Measurements from ENCODE around the gene HSD17B8.

HSD17B8 gene

DNA sequence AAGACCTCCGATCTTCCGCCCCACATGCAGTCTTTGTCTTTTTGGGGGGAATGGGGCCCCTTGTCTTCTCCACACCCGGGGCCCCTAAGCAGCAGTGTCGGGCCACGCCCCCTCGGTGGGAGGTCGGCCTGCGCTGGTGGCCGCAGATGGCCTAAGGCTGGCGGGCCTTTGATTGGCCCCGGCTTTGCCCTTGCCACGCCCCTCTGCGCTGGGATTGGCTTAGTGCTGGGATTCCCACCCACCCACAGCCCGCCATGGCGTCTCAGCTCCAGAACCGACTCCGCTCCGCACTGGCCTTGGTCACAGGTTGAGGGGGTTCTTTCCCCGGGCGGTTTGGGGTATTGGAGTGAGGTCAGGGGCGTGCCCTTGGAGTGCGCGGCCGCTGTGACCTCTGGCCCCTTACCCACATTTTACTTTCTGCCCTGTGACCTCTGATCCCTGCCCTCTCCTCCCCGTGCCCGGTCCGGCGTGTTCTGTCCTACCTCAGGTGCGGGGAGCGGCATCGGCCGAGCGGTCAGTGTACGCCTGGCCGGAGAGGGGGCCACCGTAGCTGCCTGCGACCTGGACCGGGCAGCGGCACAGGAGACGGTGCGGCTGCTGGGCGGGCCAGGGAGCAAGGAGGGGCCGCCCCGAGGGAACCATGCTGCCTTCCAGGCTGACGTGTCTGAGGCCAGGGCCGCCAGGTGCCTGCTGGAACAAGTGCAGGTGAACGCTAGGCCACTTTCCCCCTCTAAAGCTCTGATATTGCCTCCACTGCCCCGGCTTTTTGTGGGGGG, at the start of gene HSD17B8:
Gene HSD17B8, plus strand, starts transcription at position 241 of the 776 bp plus-strand sequence. Its CDS starts 14 bp downstream, at position 255.
- peak; percentile 88 to 91 for DNase-seq

DNA sequence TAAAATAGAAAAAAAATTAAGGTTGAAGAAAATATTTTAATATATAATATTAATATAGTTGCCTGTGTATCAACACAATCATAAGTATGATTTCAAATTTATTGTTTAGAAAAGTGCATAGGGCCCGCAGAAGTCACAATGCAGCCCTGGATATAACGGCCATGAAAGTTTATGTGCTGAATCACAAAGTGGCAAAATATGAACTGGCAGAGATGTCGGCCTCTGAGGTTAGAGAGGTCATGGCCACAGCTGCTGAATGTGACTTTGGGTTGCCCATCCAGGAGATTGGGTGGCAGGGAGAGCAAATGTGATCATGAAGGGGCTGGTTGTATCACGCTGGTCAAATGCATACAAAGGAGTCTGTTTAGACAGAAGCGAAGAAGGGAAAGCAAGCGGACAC, 47.9 kb upstream of the HSD17B8 start:
- DNase-seq, result no peak

GRCh38 chr6:33156964-33157363, 47.5 kb upstream of the HSD17B8 start:
- no peak for DNase-seq

DNA sequence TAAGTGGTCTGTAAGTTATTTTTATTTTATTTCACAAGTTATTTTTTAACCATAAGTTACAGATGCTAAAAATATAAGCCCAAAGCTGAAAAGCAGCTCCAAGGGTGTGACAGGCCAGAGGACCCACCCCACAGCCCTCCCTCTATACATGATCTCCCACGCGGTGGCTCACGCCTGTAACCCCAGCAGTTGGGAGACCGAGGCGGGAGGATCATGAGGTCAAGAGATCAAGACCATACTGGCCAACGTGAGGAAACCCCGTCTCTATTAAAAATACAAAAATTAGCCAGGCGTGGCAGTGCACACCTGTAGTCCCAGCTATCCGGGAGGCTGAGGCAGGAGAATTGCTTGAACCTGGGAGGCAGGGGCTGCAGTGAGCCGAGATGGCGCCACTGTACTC, 44.4 kb upstream of the HSD17B8 start:
- DNase-seq, result no peak

DNA sequence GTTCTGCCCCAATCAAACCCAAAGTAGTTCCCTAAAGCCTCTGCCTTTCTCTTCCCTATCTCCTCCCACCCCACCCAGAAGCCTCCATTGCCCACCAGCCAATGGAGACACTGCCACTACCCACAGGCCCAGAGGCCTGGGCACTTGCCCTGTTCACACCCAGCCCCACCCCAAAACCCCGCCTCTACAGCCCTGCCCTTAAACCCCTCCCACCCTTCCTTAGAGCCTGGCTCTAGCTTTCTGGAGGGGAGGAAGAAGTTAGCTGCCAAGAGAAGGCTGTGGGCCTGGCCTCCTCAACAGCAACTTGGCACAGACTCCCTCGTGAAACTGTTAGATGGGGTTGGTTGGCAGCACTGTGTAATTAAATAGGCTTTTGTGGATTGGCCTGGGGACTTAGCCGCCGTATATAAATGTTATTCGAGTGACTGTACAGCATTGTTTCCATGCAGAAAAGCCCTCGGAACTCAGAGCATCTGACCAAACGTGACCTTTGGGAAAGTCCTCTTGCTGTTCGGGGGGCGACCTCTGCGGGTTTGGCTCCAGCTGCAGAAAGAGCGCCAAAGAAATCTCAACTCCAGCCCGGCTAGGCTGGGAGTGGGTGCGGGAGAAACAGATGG, 43.6 kb upstream of the HSD17B8 start:
- DNase-seq, result peak; percentile 59 to 61

GRCh38 chr6:33161354-33162331, 42.8 kb upstream of the HSD17B8 start:
- DNase-seq, result peak; percentile 73 to 93

DNA sequence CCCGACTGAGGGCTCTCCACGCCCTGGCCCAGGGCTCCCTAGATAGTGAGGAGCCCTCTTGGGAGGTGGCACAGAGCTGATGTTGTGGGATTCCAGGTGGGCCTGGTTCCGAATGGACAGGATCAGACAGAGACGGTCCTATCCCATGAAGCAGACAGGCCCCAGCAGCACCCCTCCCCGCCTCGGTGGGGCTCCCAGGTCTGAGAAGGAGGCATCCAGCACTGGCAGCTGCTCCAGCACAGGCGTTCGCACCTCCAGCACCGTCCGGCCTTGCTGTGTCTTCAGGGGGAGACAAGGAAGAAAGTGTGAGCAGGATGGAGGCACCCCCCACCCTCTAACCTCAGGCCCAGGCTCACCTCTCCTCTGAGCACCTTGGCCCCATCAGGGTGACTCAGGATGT, 40.9 kb upstream of the HSD17B8 start:
- no peak for DNase-seq

- no peak for DNase-seq
Observed at GRCh38 chr6:33164176-33164575, 40.3 kb upstream of the HSD17B8 start.

- DNase-seq, result no peak
Observed at GRCh38 chr6:33164665-33165373, 39.6 kb upstream of the HSD17B8 start.

- DNase-seq, result no peak
Observed at GRCh38 chr6:33165581-33166258, 38.7 kb upstream of the HSD17B8 start.

DNA sequence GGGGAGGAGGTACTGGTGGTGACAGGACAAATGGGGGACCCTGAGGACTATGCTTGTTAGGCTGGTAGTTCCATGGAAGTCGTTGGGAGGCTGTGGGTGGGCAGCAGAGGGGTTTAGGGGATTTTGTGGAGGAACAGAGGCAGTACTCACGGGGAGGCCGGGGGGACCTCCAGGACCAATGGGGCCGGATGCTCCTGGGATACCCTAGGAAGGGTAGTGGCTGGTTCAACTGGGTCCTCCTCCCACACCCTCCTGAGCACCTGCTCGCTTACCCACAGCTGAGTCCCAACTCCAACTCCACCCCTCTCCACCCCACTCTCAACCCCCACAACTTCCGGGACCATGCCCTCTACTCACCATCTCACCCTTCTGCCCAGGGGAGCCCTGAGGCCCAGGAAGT, 38.1 kb upstream of the HSD17B8 start:
- no peak for DNase-seq

DNA sequence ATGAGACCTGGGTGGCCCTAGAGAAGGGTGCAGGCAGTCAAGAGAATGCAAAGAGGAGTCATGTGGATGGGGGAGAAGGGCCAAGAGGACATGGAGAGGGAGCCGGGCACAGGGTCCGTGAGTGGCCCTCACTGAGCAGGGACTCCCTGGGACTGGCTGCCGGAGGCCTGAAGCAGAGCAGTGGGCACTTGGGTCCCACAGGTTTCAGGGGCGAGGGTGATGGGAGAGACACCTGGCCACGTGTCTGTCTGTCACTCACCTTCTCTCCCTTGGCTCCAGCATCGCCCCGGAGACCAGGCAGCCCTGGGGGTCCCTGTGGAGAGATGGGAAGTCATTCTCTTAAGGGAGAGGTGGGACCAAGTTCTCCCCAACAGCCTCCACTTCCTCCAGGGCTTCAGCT, 37.6 kb upstream of the HSD17B8 start:
- DNase-seq, result no peak

GRCh38 chr6:33167374-33168283, 36.8 kb upstream of the HSD17B8 start:
- DNase-seq, result no peak

DNA sequence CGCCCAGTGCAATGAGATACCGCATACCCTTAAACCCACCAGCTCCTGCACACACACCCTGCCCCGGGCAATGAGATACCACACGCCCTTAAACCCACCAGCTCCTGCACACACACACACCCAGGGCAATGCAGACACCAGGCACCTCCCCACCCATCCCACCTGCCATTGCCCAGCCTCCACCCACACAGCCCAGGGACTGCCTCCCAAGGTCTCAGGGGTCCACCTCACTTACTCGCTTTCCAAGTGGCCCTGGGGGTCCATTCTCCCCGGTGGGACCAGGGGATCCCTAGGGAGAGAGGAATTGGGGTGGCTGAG, 36.2 kb upstream of the HSD17B8 start:
- DNase-seq, result no peak

- DNase-seq, result no peak
Observed at GRCh38 chr6:33168639-33169038, 35.8 kb upstream of the HSD17B8 start.

- DNase-seq, result peak; percentile 19 to 20
Observed at GRCh38 chr6:33169291-33170175, 34.9 kb upstream of the HSD17B8 start.

GRCh38 chr6:33170176-33171015, 34.1 kb upstream of the HSD17B8 start:
- DNase-seq, result no peak

GRCh38 chr6:33171016-33171879, 33.2 kb upstream of the HSD17B8 start:
- DNase-seq, result no peak
